Measurements from ENCODE around the gene ZNF274. TPM values are rescaled to one million over a fixed set of nuclear protein-coding genes. Genes with fewer than 3 reads are reported as not detected.

Gene ZNF274
- total RNA-seq, 2 experiments from 2014 or later, result 24.0 to 25.9 TPM

GRCh38 chr19:58153386-58153785 lies 29.5 kb upstream of the ZNF274 start:
- ATAC-seq (no peak), DNase-seq (no peak)
- no peak for TF ChIP-seq CTCF (IDR thresholded peaks at IDR 0.05)
- Mint-ChIP-seq H3K36me3 (ENCODE audit: low read depth) (peaks cover 17% of the 10 kb centered on the region), H3K9me3 (peaks cover 13% of the 10 kb centered on the region), H3K4me3 (peak overlapping the region; percentile 81), H3K4me1 (ENCODE audit: low read depth) (peaks cover 16% of the 10 kb centered on the region), H3K27me3 (no peaks in the 10 kb centered on the region), H3K27ac (no peak overlapping the region)
- intact Hi-C loops (cut with micrococcal nuclease), result loop anchor here (10.0 kb wide), 1 partner anchor 409 kb away; the partner anchor contains the start of gene ZNF776
- ChIA-PET CTCF (no interaction called here), POLR2A (interaction anchor here (0.9 kb wide), 1 partner anchor 29 kb away, joined by 3 read pairs; the partner anchor contains the start of gene ZNF274)

- intact Hi-C loops (cut with micrococcal nuclease), result loop anchor here (10.0 kb wide), 1 partner anchor 409 kb away; the partner anchor contains the start of gene ZNF776
- ChIA-PET POLR2A (interaction anchor here (0.9 to 1.3 kb wide), 2 partner anchors 28 to 151 kb away, joined by 3 read pairs; partner anchors contain the start of gene ZNF274), CTCF (no interaction called here)
- TF ChIP-seq CTCF (IDR thresholded peaks at IDR 0.05), result no peak
- H3K27ac Mint-ChIP-seq, result peak overlapping the region; percentile 64
- peak overlapping the region; percentile 81 for H3K4me3 Mint-ChIP-seq
- ATAC-seq (no peak), DNase-seq (peak; percentile 5)
- no peaks in the 10 kb centered on the region for H3K27me3 Mint-ChIP-seq
- H3K4me1 Mint-ChIP-seq (ENCODE audit: low read depth), result peaks cover 15% of the 10 kb centered on the region
- H3K36me3 Mint-ChIP-seq (ENCODE audit: low read depth), result peaks cover 10% of the 10 kb centered on the region
- peaks cover 7% of the 10 kb centered on the region for H3K9me3 Mint-ChIP-seq
These were observed 28.6 kb upstream of the ZNF274 start for GRCh38 chr19:58154287-58154678.

GRCh38 chr19:58154679-58155648 lies 27.9 kb upstream of the ZNF274 start:
- Mint-ChIP-seq H3K9me3 (peaks cover 2% of the 10 kb centered on the region), H3K4me3 (peak overlapping the region; percentile 81), H3K4me1 (ENCODE audit: low read depth) (peaks cover 9% of the 10 kb centered on the region), H3K27me3 (no peaks in the 10 kb centered on the region), H3K36me3 (ENCODE audit: low read depth) (peaks cover 4% of the 10 kb centered on the region), H3K27ac (no peak overlapping the region)
- DNase-seq (peak; percentile 98), ATAC-seq (peak; percentile 80)
- TF ChIP-seq CTCF (IDR thresholded peaks at IDR 0.05), result peak; percentile 92
- ChIA-PET POLR2A (interaction anchor here (0.6 to 1.3 kb wide), 2 partner anchors 10 to 151 kb away, joined by 3 read pairs; no protein-coding TSS in a partner anchor), CTCF (interaction anchor here (0.7 to 2.0 kb wide), 8 partner anchors 10 to 749 kb away, joined by 3 to 6 read pairs (median 3); partner anchors contain the start of gene ZNF135)
- intact Hi-C loops (cut with micrococcal nuclease), result loop anchor here (5.0 to 10.0 kb wide), 2 partner anchors 133 to 410 kb away; partner anchors contain the start of gene ZNF776

- ChIA-PET POLR2A (no interaction called here), CTCF (no interaction called here)
- no peak overlapping the region for H3K27ac Mint-ChIP-seq
- no peak overlapping the region for H3K4me3 Mint-ChIP-seq
- H3K9me3 Mint-ChIP-seq, result peaks cover 7% of the 10 kb centered on the region
- peaks cover 6% of the 10 kb centered on the region for H3K36me3 Mint-ChIP-seq (ENCODE audit: low read depth)
- H3K4me1 Mint-ChIP-seq (ENCODE audit: low read depth), result peaks cover 5% of the 10 kb centered on the region
- TF ChIP-seq CTCF (IDR thresholded peaks at IDR 0.05), result no peak
- DNase-seq (no peak), ATAC-seq (no peak)
- intact Hi-C loops (cut with micrococcal nuclease), result loop anchor here (5.0 to 10.0 kb wide), 2 partner anchors 135 to 412 kb away; partner anchors contain the start of gene ZNF776
- H3K27me3 Mint-ChIP-seq, result no peaks in the 10 kb centered on the region
These were observed 25.7 kb upstream of the ZNF274 start for GRCh38 chr19:58157045-58157728.
